Ectodermal cell (in vitro differentiated cells): ENCODE results near the gene C6orf136. TPM values are rescaled to one million over a fixed set of nuclear protein-coding genes. Genes with fewer than 3 reads are reported as not detected.
"Not testable (repeated sequence)": the region's sequence is repeated elsewhere in the genome, so short reads cannot be mapped to it uniquely, and the experiment has no call there.

ENCODE experiments used
- H3K27ac ChIP-seq: 2 replicates; pipeline ENCODE4 v1.7.0; 2013; ENCODE audit warnings: mild to moderate bottlenecking, low read depth, low read length; ENCODE audit not compliant: insufficient read depth, poor library complexity, severe bottlenecking
- H3K27me3 ChIP-seq: 2 replicates; pipeline ENCODE4 v1.7.0; 2013; ENCODE audit warnings: mild to moderate bottlenecking, low read length; ENCODE audit not compliant: insufficient read depth, control insufficient read depth, poor library complexity, severe bottlenecking
- H3K36me3 ChIP-seq: one replicate; pipeline ENCODE4 v1.7.0; 2013; ENCODE audit warnings: low read length; ENCODE audit not compliant: control insufficient read depth, insufficient read depth
- H3K4me1 ChIP-seq: one replicate; pipeline ENCODE4 v1.7.0; 2013; ENCODE audit warnings: low read length; ENCODE audit not compliant: control insufficient read depth, insufficient read depth
- H3K4me3 ChIP-seq: 2 replicates; pipeline ENCODE4 v1.7.0; 2013; ENCODE audit warnings: low read depth, low read length, control low read depth; ENCODE audit not compliant: insufficient read depth
- H3K9me3 ChIP-seq: 2 replicates; pipeline ENCODE4 v1.7.0; 2013; ENCODE audit warnings: mild to moderate bottlenecking, low read length, moderate library complexity; ENCODE audit not compliant: control insufficient read depth
- WGBS, 2 experiments: methylation state at CpG; one replicate each; pipeline ENCODE4 v1.1.7; 2013; ENCODE audit warnings: missing lambda C conversion rate in 2 of 2; 5-methylcytosine and 5-hydroxymethylcytosine counted together
- polyA plus RNA-seq, 4 experiments: library from polyadenylated mRNA; stranded (reverse); fragments of 50-300 nt; gene quantifications; one replicate each; pipeline ENCODE4 v1.2.3, GENCODE V29; 2013

Gene C6orf136, protein sequence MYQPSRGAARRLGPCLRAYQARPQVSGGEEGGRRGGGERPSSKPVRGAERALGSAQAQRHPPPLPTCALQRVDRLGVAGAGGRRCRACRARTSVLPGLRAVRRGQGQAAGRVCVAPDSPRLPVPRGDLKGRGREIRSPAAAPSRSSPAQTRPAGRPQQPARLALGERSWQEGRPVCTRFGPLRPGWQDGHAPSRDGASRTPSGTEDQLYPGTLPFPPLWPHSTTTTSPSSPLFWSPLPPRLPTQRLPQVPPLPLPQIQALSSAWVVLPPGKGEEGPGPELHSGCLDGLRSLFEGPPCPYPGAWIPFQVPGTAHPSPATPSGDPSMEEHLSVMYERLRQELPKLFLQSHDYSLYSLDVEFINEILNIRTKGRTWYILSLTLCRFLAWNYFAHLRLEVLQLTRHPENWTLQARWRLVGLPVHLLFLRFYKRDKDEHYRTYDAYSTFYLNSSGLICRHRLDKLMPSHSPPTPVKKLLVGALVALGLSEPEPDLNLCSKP
- 17.3 TPM for polyA plus RNA-seq (2013, experiment 1 of 4)
- polyA plus RNA-seq (2013, experiment 2 of 4): 17.0 TPM
- 13.2 TPM for polyA plus RNA-seq (2013, experiment 3 of 4)
- 15.6 TPM for polyA plus RNA-seq (2013, experiment 4 of 4)

- peak within 1 kb of the TSS; percentile 98 for H3K4me3 ChIP-seq
- H3K9me3 ChIP-seq: no peaks in the 10 kb centered on the region
- no peaks in the 10 kb centered on the region for H3K27me3 ChIP-seq
- WGBS, 2 experiments: 12 to 15% methylated on average over 35 to 36 of the region's 37 CpGs
- peaks cover 25% of the 10 kb centered on the region for H3K36me3 ChIP-seq
- peak within 1 kb of the TSS; percentile 18 for H3K27ac ChIP-seq
- peaks cover 4% of the 10 kb centered on the region for H3K4me1 ChIP-seq
Observed at GRCh38 chr6:30646450-30647241, at the start of gene C6orf136. Gene C6orf136, plus strand, starts transcription at chr6:30647133. Its CDS starts 99 bp downstream, at chr6:30647232.

DNA sequence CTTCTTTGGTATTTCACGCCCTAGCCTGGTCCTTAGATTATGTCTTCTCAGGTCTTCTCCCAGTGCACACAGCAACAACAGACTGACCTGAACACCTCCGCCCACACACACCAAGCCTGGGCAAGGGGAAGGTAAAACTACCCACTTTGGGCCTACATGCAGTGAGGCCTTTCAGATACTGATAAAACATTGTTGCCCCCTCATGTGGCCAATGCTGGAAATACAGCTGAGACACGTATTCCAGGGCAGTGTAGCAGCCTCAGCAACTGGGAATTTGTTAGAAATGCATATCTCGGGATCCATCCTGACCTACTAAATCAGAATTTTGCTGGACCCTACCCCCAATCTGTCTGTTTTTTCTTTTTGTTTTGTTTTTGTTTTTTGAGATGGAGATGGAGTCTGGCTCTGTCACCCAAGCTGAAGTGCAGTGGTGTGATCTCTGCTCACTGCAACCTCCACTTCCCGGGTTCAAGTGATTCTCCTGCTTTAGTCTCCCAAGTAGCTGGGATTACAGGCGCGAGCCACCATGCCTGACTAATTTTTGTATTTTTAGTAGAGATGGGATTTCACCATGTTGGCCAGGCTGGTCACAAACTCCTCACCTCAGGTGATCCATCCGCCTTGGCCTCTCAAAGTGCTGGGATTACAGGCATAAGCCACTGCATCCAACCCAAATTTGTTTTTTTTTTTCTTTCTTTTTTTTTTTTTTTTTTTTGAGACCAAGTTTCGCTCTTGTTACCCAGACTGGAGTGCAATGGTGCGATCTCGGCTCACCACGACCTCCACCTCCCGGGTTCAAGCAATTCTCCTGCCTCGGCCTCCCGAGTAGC is 49.4 kb upstream of the C6orf136 start:
- WGBS, 2 experiments: 85 to 86% methylated on average over 15 of the region's 15 CpGs
- not testable (repeated sequence) for H3K27me3 ChIP-seq, H3K27ac ChIP-seq, H3K9me3 ChIP-seq, H3K4me3 ChIP-seq, H3K4me1 ChIP-seq
- peaks cover 29% of the 10 kb centered on the region for H3K36me3 ChIP-seq

DNA sequence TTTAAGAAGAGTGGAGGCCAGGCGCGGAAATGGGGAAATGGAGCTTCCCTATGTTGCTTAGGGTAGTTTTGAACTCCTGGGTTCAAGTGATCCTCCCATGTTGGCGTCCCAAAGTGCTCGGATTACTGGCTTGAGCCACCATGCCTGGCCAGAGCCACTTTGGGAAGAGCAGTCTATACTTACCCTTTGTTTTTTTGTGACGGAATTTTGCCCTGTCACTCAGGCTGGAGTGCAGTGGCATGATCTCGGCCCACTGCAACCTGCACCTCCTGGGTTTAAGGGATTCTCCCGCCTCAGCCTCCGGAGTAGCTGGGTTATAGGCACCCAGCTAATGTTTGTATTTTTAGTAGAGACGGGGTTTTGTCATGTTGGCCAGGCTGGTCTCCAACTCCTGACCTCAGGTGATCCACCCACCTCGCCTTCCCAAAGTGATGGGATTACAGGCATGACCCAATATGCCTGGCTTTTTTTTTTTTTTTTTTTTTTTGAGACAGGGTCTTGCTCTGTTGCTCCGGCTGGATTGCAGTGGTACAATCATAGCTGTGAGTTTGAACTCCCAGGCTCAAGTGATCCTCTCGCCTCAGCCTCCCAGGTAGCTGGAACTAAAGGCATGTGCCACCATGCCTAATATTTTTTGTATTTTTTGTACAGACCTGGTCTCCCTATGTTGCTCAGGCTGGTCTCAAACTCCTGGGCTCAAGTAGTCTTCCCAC is 47.9 kb upstream of the C6orf136 start:
- H3K36me3 ChIP-seq: peaks cover 44% of the 10 kb centered on the region
- H3K27ac ChIP-seq: no peak overlapping the region
- no peaks in the 10 kb centered on the region for H3K27me3 ChIP-seq
- H3K4me1 ChIP-seq: no peaks in the 10 kb centered on the region
- no peaks in the 10 kb centered on the region for H3K9me3 ChIP-seq
- no peak overlapping the region for H3K4me3 ChIP-seq
- 89 to 91% methylated on average over 12 of the region's 12 CpGs for WGBS, 2 experiments

DNA sequence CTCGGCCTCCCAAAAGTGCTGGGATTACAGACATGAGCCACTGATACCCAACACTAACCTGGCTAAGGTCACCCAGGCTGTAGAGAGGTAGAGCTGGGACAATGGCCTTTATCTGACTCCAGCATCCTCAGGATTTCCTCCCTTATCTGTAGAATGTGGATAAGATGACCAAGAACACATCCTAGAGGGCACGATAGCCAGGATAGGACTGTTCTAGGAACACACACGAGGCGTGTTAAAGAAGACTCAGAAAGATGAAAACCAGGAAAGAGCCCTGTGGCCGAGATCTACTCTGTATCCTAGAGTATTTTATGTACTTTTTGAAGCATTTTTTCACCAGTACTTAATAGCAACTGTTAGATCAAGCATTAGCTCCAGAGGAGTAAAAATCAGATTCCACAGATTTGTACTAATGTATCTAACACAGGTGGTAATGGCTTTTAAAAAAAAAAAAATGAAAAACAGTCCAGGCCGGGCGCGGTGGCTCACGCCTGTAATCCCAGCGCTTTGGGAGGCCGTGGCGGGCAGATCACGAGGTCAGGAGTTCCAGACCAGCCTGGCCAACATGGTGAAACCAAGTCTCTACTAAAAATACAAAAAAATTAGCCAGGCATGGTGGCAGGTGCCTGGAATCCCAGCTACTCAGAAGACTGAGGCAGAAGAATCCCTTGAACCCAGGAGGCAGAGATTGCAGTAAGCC is 47.2 kb upstream of the C6orf136 start:
- 95% methylated on average over 13 of the region's 13 CpGs for WGBS, 2 experiments
- Histone ChIP-seq H3K36me3 (peaks cover 45% of the 10 kb centered on the region), H3K27me3 (no peaks in the 10 kb centered on the region), H3K4me3 (no peak overlapping the region), H3K4me1 (no peaks in the 10 kb centered on the region), H3K27ac (peak overlapping the region; percentile 1), H3K9me3 (no peaks in the 10 kb centered on the region)

DNA sequence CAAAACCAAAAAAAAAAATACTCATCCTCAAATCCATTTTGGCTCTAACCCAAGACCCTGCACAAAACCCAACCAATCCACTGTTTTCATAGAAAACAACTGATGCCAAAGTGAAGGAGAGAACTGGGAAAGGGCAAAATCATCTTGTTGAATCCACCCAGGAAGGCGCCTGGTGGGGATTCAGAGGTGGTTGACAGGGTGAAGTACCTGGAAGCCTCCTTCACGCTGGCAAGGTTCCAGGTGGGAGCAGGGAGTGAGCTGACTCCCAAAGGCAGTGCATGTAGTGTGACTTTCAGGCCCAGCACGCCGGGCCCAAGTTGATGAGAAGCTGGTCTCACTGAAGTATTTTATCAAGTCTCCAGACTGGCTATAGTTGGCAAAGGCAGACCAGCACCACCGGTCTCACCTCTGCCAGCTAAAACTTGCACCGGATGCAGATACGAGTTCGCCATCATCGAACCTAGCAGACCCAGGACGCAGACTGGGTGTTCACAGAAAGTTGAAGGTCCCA is 46.4 kb upstream of the C6orf136 start:
- Histone ChIP-seq H3K4me1 (no peaks in the 10 kb centered on the region), H3K36me3 (peaks cover 52% of the 10 kb centered on the region), H3K9me3 (no peaks in the 10 kb centered on the region), H3K4me3 (no peak overlapping the region), H3K27ac (no peak overlapping the region), H3K27me3 (no peaks in the 10 kb centered on the region)
- WGBS, 2 experiments: 95% methylated on average over 10 of the region's 10 CpGs

DNA sequence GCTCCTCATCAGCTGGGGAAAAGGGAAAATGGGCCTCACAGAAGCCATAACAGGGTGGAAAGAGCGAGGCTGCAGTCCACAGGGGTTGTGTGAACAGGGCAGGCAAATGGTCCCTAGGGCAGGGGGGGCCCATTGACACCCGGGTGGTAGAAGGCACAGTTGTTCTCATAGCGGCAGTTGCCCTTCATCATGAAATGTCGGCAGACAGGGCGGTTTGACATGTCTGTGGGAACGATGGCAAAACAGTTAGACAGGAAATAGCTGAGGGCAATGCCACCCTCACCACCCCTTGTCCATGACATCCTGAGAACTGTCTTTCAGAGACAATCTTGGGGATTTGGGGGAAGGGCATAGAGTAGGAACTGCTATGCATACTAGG is 45.5 kb upstream of the C6orf136 start:
- Histone ChIP-seq H3K27ac (no peak overlapping the region), H3K27me3 (no peaks in the 10 kb centered on the region), H3K36me3 (peaks cover 61% of the 10 kb centered on the region), H3K4me1 (no peaks in the 10 kb centered on the region), H3K9me3 (no peaks in the 10 kb centered on the region), H3K4me3 (no peak overlapping the region)
- WGBS, 2 experiments: 96 to 99% methylated on average over 6 of the region's 6 CpGs

- no peaks in the 10 kb centered on the region for H3K27me3 ChIP-seq
- H3K27ac ChIP-seq: no peak overlapping the region
- H3K4me1 ChIP-seq: no peaks in the 10 kb centered on the region
- H3K4me3 ChIP-seq: no peak overlapping the region
- WGBS, 2 experiments: 95 to 96% methylated on average over 39 of the region's 39 CpGs
- peaks cover 67% of the 10 kb centered on the region for H3K36me3 ChIP-seq
- no peaks in the 10 kb centered on the region for H3K9me3 ChIP-seq
Observed at GRCh38 chr6:30601815-30602641, 44.9 kb upstream of the C6orf136 start.

GRCh38 chr6:30603961-30604360 is 43.0 kb upstream of the C6orf136 start:
- no peaks in the 10 kb centered on the region for H3K9me3 ChIP-seq
- H3K4me1 ChIP-seq: no peaks in the 10 kb centered on the region
- no peaks in the 10 kb centered on the region for H3K27me3 ChIP-seq
- H3K4me3 ChIP-seq: no peak overlapping the region
- peaks cover 85% of the 10 kb centered on the region for H3K36me3 ChIP-seq
- 95 to 96% methylated on average over 13 of the region's 13 CpGs for WGBS, 2 experiments
- H3K27ac ChIP-seq: no peak overlapping the region
